ENCODE measurements around the gene CCDC85B. TPM values are rescaled to one million over a fixed set of nuclear protein-coding genes. Genes with fewer than 3 reads are reported as not detected.
A peak's percentile ranks its signal among the peaks of the same experiment; 100 is the strongest.

Gene CCDC85B
- total and polyA plus RNA-seq, 8 donors: 7.0 to 68.9 (median 29.7) TPM

DNA sequence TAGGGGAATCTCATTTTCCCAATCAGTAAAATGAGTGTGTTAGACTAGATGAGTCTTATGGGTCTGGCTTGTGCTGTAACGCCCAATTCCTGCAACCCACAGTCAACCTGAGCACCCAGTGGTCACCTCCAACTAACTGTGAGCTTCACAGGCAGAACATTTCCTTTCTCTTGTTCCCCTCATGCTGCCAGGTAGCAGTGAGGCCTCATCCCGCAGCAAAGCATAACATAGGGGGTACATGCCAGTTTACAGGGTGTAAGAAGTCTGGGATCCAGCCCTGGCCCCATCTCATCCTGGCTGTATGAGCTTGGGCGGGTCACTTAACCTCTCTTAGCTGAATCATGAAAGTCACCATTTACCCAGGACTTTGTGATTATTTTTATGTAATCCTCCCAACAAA, 21.6 kb upstream of the CCDC85B start:
- H3K9me3 ChIP-seq: no peaks in the 10 kb centered on the region
- WGBS, 5 donors: 73 to 90% (median 84%) methylated on average over 3 of the region's 3 CpGs
- H3K4me1 ChIP-seq: peaks cover 31 to 56% (median 38%) of the 10 kb centered on the region in 4 donors
- intact Hi-C loops (cut with DNase I; ENCODE audit: low total_unique reads): no loop called here
- no peaks in the 10 kb centered on the region for H3K27me3 ChIP-seq
- peaks cover 22 to 69% (median 57%) of the 10 kb centered on the region in 4 donors for H3K36me3 ChIP-seq
- no peak for DNase-seq
- no peak overlapping the region for H3K4me3 ChIP-seq
- H3K27ac ChIP-seq: peak overlapping the region in 2 of 5 donors; percentile 5 to 8
- TF ChIP-seq POLR2A (IDR thresholded peaks at IDR 0.05) (no peak), POLR2AphosphoS5 (IDR thresholded peaks at IDR 0.05) (no peak), EP300 (IDR thresholded peaks at IDR 0.05) (no peak)
- TF ChIP-seq, protein P1, sequence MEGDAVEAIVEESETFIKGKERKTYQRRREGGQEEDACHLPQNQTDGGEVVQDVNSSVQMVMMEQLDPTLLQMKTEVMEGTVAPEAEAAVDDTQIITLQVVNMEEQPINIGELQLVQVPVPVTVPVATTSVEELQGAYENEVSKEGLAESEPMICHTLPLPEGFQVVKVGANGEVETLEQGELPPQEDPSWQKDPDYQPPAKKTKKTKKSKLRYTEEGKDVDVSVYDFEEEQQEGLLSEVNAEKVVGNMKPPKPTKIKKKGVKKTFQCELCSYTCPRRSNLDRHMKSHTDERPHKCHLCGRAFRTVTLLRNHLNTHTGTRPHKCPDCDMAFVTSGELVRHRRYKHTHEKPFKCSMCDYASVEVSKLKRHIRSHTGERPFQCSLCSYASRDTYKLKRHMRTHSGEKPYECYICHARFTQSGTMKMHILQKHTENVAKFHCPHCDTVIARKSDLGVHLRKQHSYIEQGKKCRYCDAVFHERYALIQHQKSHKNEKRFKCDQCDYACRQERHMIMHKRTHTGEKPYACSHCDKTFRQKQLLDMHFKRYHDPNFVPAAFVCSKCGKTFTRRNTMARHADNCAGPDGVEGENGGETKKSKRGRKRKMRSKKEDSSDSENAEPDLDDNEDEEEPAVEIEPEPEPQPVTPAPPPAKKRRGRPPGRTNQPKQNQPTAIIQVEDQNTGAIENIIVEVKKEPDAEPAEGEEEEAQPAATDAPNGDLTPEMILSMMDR (IDR thresholded peaks at IDR 0.05): no peak

DNA sequence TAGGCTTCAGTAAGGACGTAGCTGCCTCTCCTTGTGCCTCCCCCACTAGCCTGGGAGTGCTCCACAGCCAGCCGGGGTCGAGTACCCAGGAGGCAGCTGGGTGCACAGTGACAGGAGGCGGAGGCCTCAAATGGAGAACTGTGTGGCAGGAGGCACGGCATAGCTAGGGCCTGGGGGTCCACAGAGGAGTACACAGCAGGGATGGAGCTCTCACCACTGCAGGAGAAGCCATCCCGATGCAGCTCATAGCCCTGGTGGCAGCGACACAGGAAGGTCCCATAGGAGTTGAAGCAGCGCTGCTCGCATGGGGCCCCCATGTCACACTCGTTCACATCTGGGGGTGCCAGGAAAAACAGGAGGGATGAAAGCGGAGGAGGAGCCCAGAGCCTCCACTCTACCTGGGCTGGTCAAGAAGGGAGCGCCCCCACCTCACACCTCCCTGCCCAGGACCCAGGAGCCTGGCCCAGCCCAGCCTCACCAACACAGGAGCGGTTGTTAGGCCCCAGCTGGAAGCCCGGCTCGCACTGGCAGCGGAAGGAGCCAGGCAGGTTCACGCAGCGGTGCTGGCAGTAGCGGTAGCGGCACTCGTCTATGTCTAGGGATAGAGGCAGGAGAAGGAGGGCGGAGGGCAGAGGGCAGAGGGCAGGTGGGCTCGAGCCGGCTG, 20.7 kb upstream of the CCDC85B start:
- peaks cover 34 to 58% (median 41%) of the 10 kb centered on the region in 4 donors for H3K4me1 ChIP-seq
- H3K9me3 ChIP-seq: no peaks in the 10 kb centered on the region
- DNase-seq: no peak
- TF ChIP-seq, protein P1 (IDR thresholded peaks at IDR 0.05): no peak
- TF ChIP-seq POLR2AphosphoS5 (IDR thresholded peaks at IDR 0.05) (no peak), POLR2A (IDR thresholded peaks at IDR 0.05) (no peak), EP300 (IDR thresholded peaks at IDR 0.05) (no peak)
- H3K4me3 ChIP-seq: no peak overlapping the region
- 74 to 80% (median 79%) methylated on average over 23 to 24 of the region's 24 CpGs for WGBS, 5 donors
- peak overlapping the region in 1 of 5 donors; percentile 91 for H3K27ac ChIP-seq
- no peaks in the 10 kb centered on the region for H3K27me3 ChIP-seq
- peaks cover 14 to 60% (median 48%) of the 10 kb centered on the region in 4 donors for H3K36me3 ChIP-seq
- intact Hi-C loops (cut with DNase I; ENCODE audit: low total_unique reads): no loop called here

GRCh38 chr11:65870307-65870658, 20.2 kb upstream of the CCDC85B start:
- intact Hi-C loops (cut with DNase I; ENCODE audit: low total_unique reads): no loop called here
- Histone ChIP-seq H3K4me3 (no peak overlapping the region), H3K9me3 (no peaks in the 10 kb centered on the region), H3K27me3 (no peaks in the 10 kb centered on the region), H3K27ac (peak overlapping the region in 2 of 5 donors; percentile 90 to 91), H3K36me3 (peaks cover 9 to 55% (median 43%) of the 10 kb centered on the region in 4 donors), H3K4me1 (peaks cover 34 to 58% (median 41%) of the 10 kb centered on the region in 4 donors)
- TF ChIP-seq, protein P1 (IDR thresholded peaks at IDR 0.05): no peak
- TF ChIP-seq POLR2AphosphoS5 (IDR thresholded peaks at IDR 0.05) (no peak), POLR2A (IDR thresholded peaks at IDR 0.05) (no peak), EP300 (IDR thresholded peaks at IDR 0.05) (no peak)
- 73 to 78% (median 76%) methylated on average over 11 of the region's 11 CpGs for WGBS, 5 donors
- DNase-seq: no peak

GRCh38 chr11:65870706-65871681, 19.5 kb upstream of the CCDC85B start:
- DNase-seq: peak in 1 of 2 donors; percentile 53
- intact Hi-C loops (cut with DNase I; ENCODE audit: low total_unique reads): no loop called here
- TF ChIP-seq, protein P1 (IDR thresholded peaks at IDR 0.05): no peak
- no peak for TF ChIP-seq EP300 (IDR thresholded peaks at IDR 0.05)
- no peak for TF ChIP-seq POLR2A (IDR thresholded peaks at IDR 0.05)
- TF ChIP-seq POLR2AphosphoS5 (IDR thresholded peaks at IDR 0.05): no peak
- peak overlapping the region in 4 of 5 donors; percentile 85 to 91 (median 88) for H3K27ac ChIP-seq
- H3K9me3 ChIP-seq: no peaks in the 10 kb centered on the region
- H3K4me1 ChIP-seq: peaks cover 34 to 58% (median 41%) of the 10 kb centered on the region in 4 donors
- H3K36me3 ChIP-seq: peaks cover 2 to 48% (median 36%) of the 10 kb centered on the region in 4 donors
- peak overlapping the region; percentile 60 to 63 (median 62) for H3K4me3 ChIP-seq
- H3K27me3 ChIP-seq: no peaks in the 10 kb centered on the region
- 58 to 74% (median 73%) methylated on average over 11 to 24 of the region's 24 CpGs for WGBS, 5 donors
